Upper lobe of left lung (tissue), 4 donors: Measurements from ENCODE around the gene PHF3.

ENCODE experiments used
- CTCF ChIP-seq, 6 experiments: fragments of 450-650 bp in 4 of 6; fragments of 200-600 bp in 2 of 6; sonication (generic) in 2 of 6; IDR thresholded peaks; one replicate each; pipeline ENCODE4 v1.5.1; 2016 to 2019; ENCODE audit warnings: antibody characterized with exemption in 6 of 6
- EP300 ChIP-seq, 4 donors: sonication (generic); formaldehyde crosslinking; IDR thresholded peaks; one replicate each; pipeline ENCODE4 v1.5.1; 2017; ENCODE audit warnings: antibody characterized with exemption in 4 of 4, control low read depth in 2 of 4
- POLR2A ChIP-seq, 4 donors: fragments of 450-650 bp; IDR thresholded peaks; one replicate each; pipeline ENCODE4 v1.5.1; 2016 to 2017; ENCODE audit warnings: antibody characterized with exemption in 4 of 4, mild to moderate bottlenecking in 2 of 4

- no peak for TF ChIP-seq POLR2A (IDR thresholded peaks at IDR 0.05)
- no peak for TF ChIP-seq CTCF (IDR thresholded peaks at IDR 0.05)
- TF ChIP-seq EP300 (IDR thresholded peaks at IDR 0.05) = no peak
These were observed 54.6 kb downstream of the PHF3 start for GRCh38 chr6:63690221-63690620.
